ENCODE measurements around the gene FYTTD1. TPM values are rescaled to one million over a fixed set of nuclear protein-coding genes. Genes with fewer than 3 reads are reported as not detected.

FYTTD1 gene
- total RNA-seq, 4 donors from 2014 or later, result 34.2 to 46.2 (median 40.3) TPM

- TF ChIP-seq CTCF (IDR thresholded peaks at IDR 0.05) (no peak), POLR2A (IDR thresholded peaks at IDR 0.05) (no peak)
- Histone ChIP-seq H3K9me3 (no peaks in the 10 kb centered on the region), H3K4me3 (replicated peaks in 1 of 3) (no peak overlapping the region), H3K4me1 (peaks cover 7 to 16% of the 10 kb centered on the region in 2 donors), H3K27ac (no peak overlapping the region), H3K27me3 (no peaks in the 10 kb centered on the region), H3K36me3 (no peaks in the 10 kb centered on the region)
- intact Hi-C loops (cut with DNase I), result no loop called here
- DNase-seq, result no peak
- WGBS, 2 donors, result 95 to 97% methylated on average over 4 of the region's 4 CpGs
These were observed 16.6 kb upstream of the FYTTD1 start for GRCh38 chr3:197733042-197733441.

- no peaks in the 10 kb centered on the region for H3K27me3 ChIP-seq
- intact Hi-C loops (cut with DNase I), result no loop called here
- WGBS, 2 donors, result 88 to 91% methylated on average over 7 of the region's 7 CpGs
- no peak for DNase-seq
- no peaks in the 10 kb centered on the region for H3K36me3 ChIP-seq
- H3K9me3 ChIP-seq, result no peaks in the 10 kb centered on the region
- H3K27ac ChIP-seq, result no peak overlapping the region
- peaks cover 7 to 16% of the 10 kb centered on the region in 2 donors for H3K4me1 ChIP-seq
- no peak overlapping the region for H3K4me3 ChIP-seq (replicated peaks in 1 of 3)
- TF ChIP-seq POLR2A (IDR thresholded peaks at IDR 0.05) (no peak), CTCF (IDR thresholded peaks at IDR 0.05) (no peak)
These were observed 14.9 kb upstream of the FYTTD1 start for GRCh38 chr3:197734667-197735318.

- Histone ChIP-seq H3K27ac (peak overlapping the region in 2 of 3 donors; percentile 64 to 92), H3K9me3 (no peaks in the 10 kb centered on the region), H3K4me1 (peaks cover 7 to 16% of the 10 kb centered on the region in 2 donors), H3K36me3 (no peaks in the 10 kb centered on the region), H3K27me3 (no peaks in the 10 kb centered on the region), H3K4me3 (replicated peaks in 1 of 3) (peak overlapping the region; percentile 21 to 91 (median 90))
- 1 to 3% methylated on average over 16 to 17 of the region's 17 CpGs for WGBS, 2 donors
- TF ChIP-seq CTCF (IDR thresholded peaks at IDR 0.05) (no peak), POLR2A (IDR thresholded peaks at IDR 0.05) (no peak)
- intact Hi-C loops (cut with DNase I), result no loop called here
- peak; percentile 4 to 21 for DNase-seq
These were observed 13.6 kb upstream of the FYTTD1 start for GRCh38 chr3:197736010-197736490.

GRCh38 chr3:197736491-197737318 lies 13.0 kb upstream of the FYTTD1 start, which contains the start of gene RUBCN:
TSS of gene RUBCN (minus strand) at chr3:197736904. CDS start at chr3:197736719, 185 bp downstream.
- peaks cover 7 to 16% of the 10 kb centered on the region in 2 donors for H3K4me1 ChIP-seq
- H3K36me3 ChIP-seq, result no peaks in the 10 kb centered on the region
- 0 to 1% methylated on average over 30 to 37 of the region's 92 CpGs for WGBS, 2 donors
- peak within 1 kb of the TSS; percentile 64 to 92 (median 81) for H3K27ac ChIP-seq
- H3K27me3 ChIP-seq, result no peaks in the 10 kb centered on the region
- TF ChIP-seq CTCF (IDR thresholded peaks at IDR 0.05), result no peak
- TF ChIP-seq POLR2A (IDR thresholded peaks at IDR 0.05), result peak in 1 of 2 donors; percentile 71
- peak within 1 kb of the TSS; percentile 21 to 98 (median 90) for H3K4me3 ChIP-seq (replicated peaks in 1 of 3)
- intact Hi-C loops (cut with DNase I), result no loop called here
- DNase-seq, result peak; percentile 95 to 97
- H3K9me3 ChIP-seq, result no peaks in the 10 kb centered on the region

Measured in thyroid gland (tissue), 4 donors.